ENCODE results near the gene POLD2.

The POLD2 gene

DNA sequence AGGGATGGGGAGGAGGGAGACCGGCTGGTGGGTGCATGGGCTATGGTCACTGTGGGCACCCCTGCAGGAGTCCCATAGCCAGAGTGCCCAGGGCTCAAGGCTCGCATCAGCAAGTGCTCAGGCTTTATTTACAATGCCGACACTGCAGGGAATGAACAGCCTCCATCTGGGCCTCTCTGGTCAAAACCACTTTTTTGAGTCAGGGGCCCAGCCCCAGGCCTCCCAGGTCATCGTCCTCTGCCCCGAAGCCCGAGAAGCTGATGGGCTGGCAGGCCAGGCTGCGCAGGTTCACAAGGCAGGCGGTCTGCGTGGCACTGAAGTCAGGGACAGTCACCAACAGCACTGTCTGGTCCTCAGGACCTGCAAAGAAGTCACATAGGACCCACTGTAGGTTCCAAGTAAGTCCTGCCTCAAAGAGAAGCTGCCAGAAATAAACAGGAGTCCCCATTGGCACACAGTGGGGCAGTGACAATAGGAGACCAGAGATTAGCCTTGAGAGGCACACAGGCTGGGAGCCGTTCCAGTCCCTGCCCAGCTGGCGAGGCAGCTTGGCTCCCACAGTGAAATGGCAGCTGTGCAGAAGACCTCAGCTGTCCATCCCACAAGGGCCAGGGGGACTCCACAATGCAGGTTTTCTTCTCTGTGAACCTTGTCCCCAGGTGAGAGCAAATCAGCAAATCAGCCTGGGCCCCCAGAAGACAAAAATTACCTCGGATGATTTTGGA lies 8.6 kb downstream of the POLD2 start:
- no peak for DNase-seq (ENCODE audit: low read depth in 2 of 2)

- no peak for DNase-seq (ENCODE audit: low read depth in 2 of 2)
These were observed 9.5 kb downstream of the POLD2 start for GRCh38 chr7:44113764-44114354.

DNA sequence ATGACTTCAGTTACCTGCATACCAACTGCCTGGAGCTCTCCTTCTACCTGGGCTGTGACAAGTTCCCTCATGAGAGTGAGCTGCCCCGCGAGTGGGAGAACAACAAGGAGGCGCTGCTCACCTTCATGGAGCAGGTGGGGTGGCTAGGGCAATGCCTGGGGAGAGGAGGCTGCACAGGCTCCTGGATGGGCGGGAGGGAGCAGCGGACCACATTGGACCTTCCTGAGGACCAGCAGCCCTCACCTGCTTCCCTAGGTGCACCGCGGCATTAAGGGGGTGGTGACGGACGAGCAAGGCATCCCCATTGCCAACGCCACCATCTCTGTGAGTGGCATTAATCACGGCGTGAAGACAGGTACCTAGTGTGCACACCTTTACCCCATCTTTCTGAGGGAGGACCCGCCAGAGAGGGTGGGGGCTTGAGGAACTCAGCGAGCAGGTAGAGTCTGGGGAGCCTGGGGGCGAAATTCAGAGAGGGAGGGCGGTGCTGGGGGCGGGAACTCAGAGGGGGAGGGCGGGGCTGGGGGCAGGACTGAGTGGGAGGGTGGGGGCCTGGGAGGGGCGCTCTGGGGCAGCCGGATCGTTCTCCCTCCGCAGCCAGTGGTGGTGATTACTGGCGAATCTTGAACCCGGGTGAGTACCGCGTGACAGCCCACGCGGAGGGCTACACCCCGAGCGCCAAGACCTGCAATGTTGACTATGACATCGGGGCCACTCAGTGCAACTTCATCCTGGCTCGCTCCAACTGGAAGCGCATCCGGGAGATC lies 10.2 kb downstream of the POLD2 start:
- DNase-seq (ENCODE audit: low read depth in 2 of 2), result no peak

GRCh38 chr7:44112231-44112996 lies 10.9 kb downstream of the POLD2 start:
- no peak for DNase-seq (ENCODE audit: low read depth in 2 of 2)

DNA sequence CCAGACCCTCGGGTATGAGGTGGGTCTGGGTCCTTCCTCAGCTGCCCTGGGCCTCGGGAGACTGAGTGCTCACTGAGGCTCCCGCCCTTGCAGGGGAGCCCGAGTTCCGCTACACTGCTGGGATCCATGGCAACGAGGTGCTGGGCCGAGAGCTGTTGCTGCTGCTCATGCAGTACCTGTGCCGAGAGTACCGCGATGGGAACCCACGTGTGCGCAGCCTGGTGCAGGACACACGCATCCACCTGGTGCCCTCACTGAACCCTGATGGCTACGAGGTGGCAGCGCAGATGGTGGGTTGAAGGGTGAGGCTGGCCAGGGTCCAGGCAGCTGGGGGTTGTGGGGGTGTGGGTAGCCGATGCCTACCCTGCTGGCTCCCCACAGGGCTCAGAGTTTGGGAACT lies 11.6 kb downstream of the POLD2 start:
- DNase-seq (ENCODE audit: low read depth in 2 of 2), result no peak

GRCh38 chr7:44110719-44111635 lies 12.4 kb downstream of the POLD2 start:
- DNase-seq (ENCODE audit: low read depth in 2 of 2), result no peak

- DNase-seq (ENCODE audit: low read depth in 2 of 2), result no peak
These were observed 13.4 kb downstream of the POLD2 start for GRCh38 chr7:44109991-44110390.

DNA sequence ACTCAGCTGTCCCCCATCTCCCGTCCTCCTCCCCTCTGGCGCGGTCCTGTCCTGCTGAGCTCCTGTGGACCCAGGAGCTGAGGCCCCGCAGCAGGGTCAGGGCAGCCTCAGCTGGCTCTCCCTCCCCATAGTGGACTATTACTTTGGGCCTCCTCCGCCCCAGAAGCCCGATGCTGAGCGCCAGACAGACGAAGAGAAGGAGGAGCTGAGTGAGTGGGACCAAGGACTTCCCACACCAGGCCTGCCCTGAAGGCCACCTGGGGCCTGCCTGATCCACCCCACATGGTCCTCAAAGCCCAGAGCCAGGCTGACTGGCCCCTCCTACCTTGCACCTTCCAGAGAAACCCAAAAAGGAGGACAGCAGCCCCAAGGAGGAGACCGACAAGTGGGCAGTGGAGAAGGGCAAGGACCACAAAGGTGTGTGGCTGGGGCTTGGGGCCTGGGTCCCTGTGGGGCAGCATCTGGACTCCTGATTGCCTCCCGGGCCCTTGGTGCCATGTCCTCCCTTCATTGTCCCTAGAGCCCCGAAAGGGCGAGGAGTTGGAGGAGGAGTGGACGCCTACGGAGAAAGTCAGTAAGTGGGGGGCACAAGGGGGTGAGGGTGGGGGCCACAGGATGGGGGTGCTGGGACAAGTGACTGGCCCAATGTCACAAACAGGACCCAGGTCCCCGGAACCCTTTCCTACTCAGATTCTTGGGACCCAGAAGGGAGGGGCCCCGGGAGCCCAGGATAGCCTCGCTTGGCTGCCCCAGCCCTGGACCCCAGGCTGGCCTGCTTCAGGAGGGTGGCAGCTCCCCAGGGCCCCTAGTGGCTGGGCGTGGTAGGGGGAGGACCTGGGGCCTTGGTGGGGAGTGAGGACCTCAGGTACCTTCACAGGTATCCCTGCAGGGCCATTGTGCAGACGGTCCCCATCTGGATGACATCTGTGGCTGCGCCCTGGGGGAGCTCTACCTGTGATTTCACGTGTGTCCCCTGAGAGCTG lies 14.3 kb downstream of the POLD2 start:
- DNase-seq (ENCODE audit: low read depth in 2 of 2), result no peak

DNA sequence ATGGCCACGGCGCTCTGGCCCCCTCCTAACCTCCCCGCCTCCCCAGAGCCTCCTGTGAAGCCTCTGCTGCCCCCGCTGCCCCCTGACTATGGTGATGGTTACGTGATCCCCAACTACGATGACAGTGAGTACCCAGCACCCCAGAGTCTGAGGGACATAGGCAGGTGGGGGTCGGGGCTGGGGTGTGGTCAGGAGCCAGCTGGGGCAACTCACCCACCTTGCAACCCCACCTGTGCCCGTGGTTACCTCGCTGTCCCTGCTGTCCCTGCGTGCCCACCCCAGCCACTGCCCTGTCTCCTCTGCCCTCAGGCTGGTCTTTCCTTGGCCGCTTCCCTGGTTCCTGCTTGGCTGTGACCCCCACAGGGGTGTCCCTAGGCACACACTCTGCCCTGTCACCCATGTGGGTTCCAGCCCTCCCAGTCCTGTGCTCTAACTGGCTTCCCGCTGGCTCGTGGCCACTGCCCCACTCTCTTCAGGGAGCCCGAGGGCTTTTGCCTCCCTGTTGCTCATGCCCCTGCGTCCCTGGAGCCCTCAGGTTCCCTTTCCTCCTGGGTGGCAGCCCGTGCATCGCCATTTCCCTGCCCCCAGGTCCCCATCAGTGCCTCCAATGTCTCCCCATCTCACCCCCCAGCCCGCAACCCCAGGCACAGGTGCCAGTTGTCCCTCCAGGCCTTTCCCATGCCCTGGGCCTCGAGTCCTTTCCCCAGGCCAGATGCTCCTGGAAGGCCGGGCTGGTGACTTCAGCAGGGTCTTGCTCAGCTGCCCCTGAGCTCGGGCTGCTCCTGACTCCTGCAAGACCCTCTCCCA lies 15.2 kb downstream of the POLD2 start:
- no peak for DNase-seq (ENCODE audit: low read depth in 2 of 2)

- DNase-seq (ENCODE audit: low read depth in 2 of 2), result no peak
These were observed 16.0 kb downstream of the POLD2 start for GRCh38 chr7:44107116-44107960.

- no peak for DNase-seq (ENCODE audit: low read depth in 2 of 2)
These were observed 16.9 kb downstream of the POLD2 start for GRCh38 chr7:44106311-44107065.

DNA sequence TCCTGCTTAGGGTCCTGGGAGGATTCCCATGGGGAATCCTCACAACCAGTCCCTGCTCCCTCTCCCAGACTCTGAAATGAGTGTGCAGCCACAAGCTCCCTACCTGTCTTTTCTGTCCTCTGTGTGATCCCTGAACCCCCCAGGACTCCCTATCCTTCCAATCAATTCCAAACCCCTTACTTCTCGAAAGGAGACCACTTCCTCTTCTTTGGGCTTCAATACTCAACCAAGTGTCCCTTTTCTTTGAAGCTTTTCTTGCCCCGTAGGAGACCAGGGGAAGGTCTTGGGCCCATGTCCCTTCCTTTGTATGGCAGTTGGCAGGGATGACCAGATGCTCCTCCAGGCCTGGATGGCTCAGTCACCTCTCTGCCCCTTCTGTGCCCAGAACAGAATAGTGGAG lies 17.5 kb downstream of the POLD2 start:
- DNase-seq (ENCODE audit: low read depth in 2 of 2), result no peak

DNA sequence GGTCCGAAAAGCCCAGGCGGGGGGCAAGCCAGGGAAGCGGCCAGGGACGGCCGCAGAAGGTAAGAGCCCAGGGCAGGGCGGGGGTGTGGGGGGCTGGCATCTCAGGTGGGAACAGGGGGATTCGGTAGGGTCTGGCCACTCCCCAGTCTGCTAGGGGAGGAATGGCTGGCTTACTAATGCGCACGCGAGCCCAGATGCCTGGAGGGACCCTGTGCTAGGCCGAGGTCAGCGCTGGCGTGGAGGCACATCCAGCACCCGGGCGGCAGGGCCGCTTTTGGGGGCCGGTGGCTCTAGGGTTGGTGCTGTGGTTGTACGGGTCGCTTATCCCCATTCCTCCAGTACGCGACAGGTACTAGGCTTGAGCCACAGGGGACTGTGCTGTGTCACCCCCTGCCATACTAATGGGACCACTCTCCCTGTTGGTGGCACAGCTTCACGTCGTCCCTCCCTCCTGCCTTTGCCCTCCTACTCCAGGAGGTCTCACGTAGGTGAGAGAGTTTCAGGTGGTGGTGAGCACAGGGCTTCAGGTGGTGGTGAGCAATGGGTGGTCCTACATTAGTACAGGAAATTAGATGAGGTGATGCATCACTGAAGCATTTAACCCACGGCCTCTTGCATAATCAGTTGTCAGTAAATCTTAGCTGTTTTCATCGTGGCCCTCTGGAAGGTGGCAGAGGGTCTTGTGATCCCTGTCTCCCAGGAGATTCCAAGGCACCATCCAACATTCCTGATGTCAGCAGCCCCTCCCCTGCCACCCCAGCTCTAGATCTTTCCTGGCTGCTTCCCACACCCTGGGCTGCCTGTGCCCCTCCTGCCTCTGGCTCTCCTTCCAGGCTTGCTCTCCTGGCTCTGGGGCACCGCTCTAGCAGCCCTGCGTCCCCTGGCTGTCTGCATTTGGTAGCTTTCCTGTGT lies 18.2 kb downstream of the POLD2 start:
- no peak for DNase-seq (ENCODE audit: low read depth in 2 of 2)

DNA sequence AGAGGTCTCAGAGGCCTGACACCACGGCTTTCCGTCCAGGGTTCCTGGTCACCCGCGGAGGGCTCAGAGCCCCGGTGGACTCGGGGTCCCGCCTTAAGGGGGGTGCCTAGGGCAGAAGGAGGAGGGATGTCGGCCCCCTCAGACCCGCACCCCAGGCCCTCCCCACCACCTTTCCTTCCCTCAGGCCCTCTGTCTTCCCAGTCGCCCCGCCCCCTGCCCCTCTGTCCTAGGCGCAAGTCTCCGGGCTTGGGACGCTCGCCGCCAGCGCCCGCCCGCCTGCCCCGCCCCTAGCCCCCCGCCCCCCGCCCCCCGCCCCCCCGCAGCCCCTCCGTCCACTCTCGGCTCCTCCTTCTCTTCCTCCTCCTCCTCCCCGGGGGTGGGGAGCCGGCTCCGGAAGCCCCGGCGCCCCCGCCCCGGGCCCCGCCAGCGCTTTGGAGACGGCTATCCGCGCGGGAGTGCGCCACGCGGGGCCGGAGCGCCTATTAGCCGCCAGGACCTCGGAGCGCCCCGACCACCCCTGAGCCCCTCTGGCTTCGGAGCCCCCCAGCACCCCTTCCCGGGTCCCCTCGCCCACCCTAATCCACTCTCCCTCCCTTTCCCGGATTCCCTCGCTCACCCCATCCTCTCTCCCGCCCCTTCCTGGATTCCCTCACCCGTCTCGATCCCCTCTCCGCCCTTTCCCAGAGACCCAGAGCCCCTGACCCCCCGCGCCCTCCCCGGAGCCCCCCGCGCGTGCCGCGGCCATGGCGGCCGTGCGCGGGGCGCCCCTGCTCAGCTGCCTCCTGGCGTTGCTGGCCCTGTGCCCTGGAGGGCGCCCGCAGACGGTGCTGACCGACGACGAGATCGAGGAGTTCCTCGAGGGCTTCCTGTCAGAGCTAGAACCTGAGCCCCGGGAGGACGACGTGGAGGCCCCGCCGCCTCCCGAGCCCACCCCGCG lies 19.2 kb downstream of the POLD2 start, which contains the start of gene AEBP1:
Gene AEBP1 (plus strand): TSS at position 423 of the 937 bp plus-strand sequence. CDS start 321 bp downstream, at position 744.
- no peak for DNase-seq (ENCODE audit: low read depth in 2 of 2)

GRCh38 chr7:44103566-44103922 lies 19.8 kb downstream of the POLD2 start:
- DNase-seq (ENCODE audit: low read depth in 2 of 2), result no peak
